A673 (cell line): ENCODE data around the gene SGMS2. TPM values are rescaled to one million over a fixed set of nuclear protein-coding genes. Genes with fewer than 3 reads are reported as not detected.

Experiments used
- BruUV-seq: library from RNA; stranded (reverse); fragments of 400-500 nt; replicated peaks from 2 replicates; lab custom pipeline; 2021; lab: Mats Ljungman, UMichigan
- CTCF ChIA-PET: fragments of 300-600 bp; sonication (Branson Sonifier 250); formaldehyde crosslinking; loops from one replicate; lab custom pipeline; 2022; ENCODE audit warnings: antibody characterized with exemption; lab: Charles Lee
- POLR2A ChIA-PET: fragments of 300-600 bp; sonication (Branson Sonifier 250); formaldehyde crosslinking; loops from one replicate; lab custom pipeline; 2022; ENCODE audit warnings: antibody characterized with exemption; ENCODE audit not compliant: low non-redundant PET; lab: Charles Lee
- DNase-seq: peaks from one replicate; pipeline ENCODE4 v3.0.0-alpha.2; 2015; ENCODE audit warnings: low spot score
- H3K27ac ChIP-seq: fragments of 200-600 bp; sonication (generic); 2 replicates; pipeline ENCODE4 v1.5.1; 2016; ENCODE audit warnings: mixed run types, low read depth, mild to moderate bottlenecking, mixed read lengths, antibody characterized with exemption, low read length; ENCODE audit not compliant: poor library complexity, severe bottlenecking
- H3K27me3 ChIP-seq: fragments of 200-600 bp; sonication (generic); replicated peaks from 2 replicates; pipeline ENCODE4 v1.6.1; 2017; ENCODE audit warnings: mixed run types, low read depth, mild to moderate bottlenecking, mixed read lengths, antibody characterized with exemption, low read length; ENCODE audit not compliant: insufficient read depth, poor library complexity
- H3K36me3 ChIP-seq: fragments of 200-600 bp; sonication (generic); 2 replicates; pipeline ENCODE4 v1.6.1; 2016; ENCODE audit warnings: mixed run types, mild to moderate bottlenecking, mixed read lengths, antibody characterized with exemption, low read length; ENCODE audit not compliant: insufficient read depth, poor library complexity, severe bottlenecking
- H3K4me1 ChIP-seq: fragments of 200-600 bp; sonication (generic); 2 replicates; pipeline ENCODE4 v1.6.1; 2017; ENCODE audit warnings: mixed run types, mild to moderate bottlenecking, mixed read lengths, antibody characterized with exemption, low read length; ENCODE audit not compliant: insufficient read depth, poor library complexity, severe bottlenecking
- H3K4me3 ChIP-seq: fragments of 200-600 bp; sonication (generic); 2 replicates; pipeline ENCODE4 v1.5.1; 2016; ENCODE audit warnings: low read depth, mixed run types, mild to moderate bottlenecking, mixed read lengths, low read length; ENCODE audit not compliant: poor library complexity, severe bottlenecking
- H3K9me3 ChIP-seq: fragments of 200-600 bp; sonication (generic); 2 replicates; pipeline ENCODE4 v1.6.1; 2016; ENCODE audit warnings: mixed run types, low read depth, mild to moderate bottlenecking, mixed read lengths, antibody characterized with exemption, low read length; ENCODE audit not compliant: poor library complexity, severe bottlenecking
- CTCF ChIP-seq: fragments of 300-800, 200-600 bp; sonication (generic); conservative IDR thresholded peaks from 2 replicates; pipeline ENCODE4 v1.5.1; 2017; ENCODE audit warnings: low read depth, mild to moderate bottlenecking, antibody characterized with exemption, low read length, moderate library complexity, mixed read lengths
- EZH2 ChIP-seq: fragments of 200-600 bp; sonication (generic); IDR thresholded peaks from 2 replicates; pipeline ENCODE4 v1.6.1; 2017; ENCODE audit warnings: borderline replicate concordance, low read depth, mild to moderate bottlenecking, mixed read lengths, antibody characterized with exemption, low read length; ENCODE audit not compliant: poor library complexity, severe bottlenecking
- intact Hi-C: fragments of 100-400 bp; cut with micrococcal nuclease; formaldehyde crosslinking; loops from one replicate; pipeline ENCODE4 v1.10.0; 2022; ENCODE audit not compliant: unreplicated experiment
- total RNA-seq: library from RNA; stranded (reverse); gene quantifications from 2 replicates; pipeline ENCODE4 v1.2.3, GENCODE V29; 2021

SGMS2 gene
- total RNA-seq, 1 experiment from 2014 or later, result 4.3 TPM

GRCh38 chr4:107863850-107864371 is 39.2 kb downstream of the SGMS2 start:
- Histone ChIP-seq H3K36me3 (no peaks in the 10 kb centered on the region), H3K4me1 (no peaks in the 10 kb centered on the region), H3K9me3 (no peaks in the 10 kb centered on the region), H3K27ac (no peak overlapping the region), H3K4me3 (no peak overlapping the region), H3K27me3 (no peaks in the 10 kb centered on the region)
- TF ChIP-seq CTCF (no peak), EZH2 (no peak)
- DNase-seq, result peak; percentile 24
- POLR2A ChIA-PET, result no interaction called here
- CTCF ChIA-PET, result no interaction called here
- BruUV-seq, result no TSS peak
- intact Hi-C loops, result no loop called here

GRCh38 chr4:107866726-107867125 is 42.0 kb downstream of the SGMS2 start:
- CTCF ChIA-PET, result no interaction called here
- intact Hi-C loops, result no loop called here
- POLR2A ChIA-PET, result no interaction called here

GRCh38 chr4:107870236-107870635 is 45.5 kb downstream of the SGMS2 start:
- ChIA-PET POLR2A (no interaction called here), CTCF (no interaction called here)
- Histone ChIP-seq H3K9me3 (no peaks in the 10 kb centered on the region), H3K27me3 (no peaks in the 10 kb centered on the region), H3K4me3 (no peak overlapping the region), H3K27ac (no peak overlapping the region), H3K4me1 (no peaks in the 10 kb centered on the region), H3K36me3 (no peaks in the 10 kb centered on the region)
- TF ChIP-seq EZH2 (no peak), CTCF (no peak)
- no peak for DNase-seq
- no TSS peak for BruUV-seq
- intact Hi-C loops, result no loop called here

More at GRCh38 chr4:107866726-107867125, 42.0 kb downstream of the SGMS2 start:
- Histone ChIP-seq H3K9me3 (no peaks in the 10 kb centered on the region), H3K4me3 (no peak overlapping the region), H3K36me3 (no peaks in the 10 kb centered on the region), H3K27ac (no peak overlapping the region), H3K4me1 (no peaks in the 10 kb centered on the region), H3K27me3 (no peaks in the 10 kb centered on the region)
- TF ChIP-seq CTCF (no peak), EZH2 (no peak)
- DNase-seq, result no peak
- BruUV-seq, result no TSS peak
